Measurements from ENCODE around the gene HSF4.

The HSF4 gene

DNA sequence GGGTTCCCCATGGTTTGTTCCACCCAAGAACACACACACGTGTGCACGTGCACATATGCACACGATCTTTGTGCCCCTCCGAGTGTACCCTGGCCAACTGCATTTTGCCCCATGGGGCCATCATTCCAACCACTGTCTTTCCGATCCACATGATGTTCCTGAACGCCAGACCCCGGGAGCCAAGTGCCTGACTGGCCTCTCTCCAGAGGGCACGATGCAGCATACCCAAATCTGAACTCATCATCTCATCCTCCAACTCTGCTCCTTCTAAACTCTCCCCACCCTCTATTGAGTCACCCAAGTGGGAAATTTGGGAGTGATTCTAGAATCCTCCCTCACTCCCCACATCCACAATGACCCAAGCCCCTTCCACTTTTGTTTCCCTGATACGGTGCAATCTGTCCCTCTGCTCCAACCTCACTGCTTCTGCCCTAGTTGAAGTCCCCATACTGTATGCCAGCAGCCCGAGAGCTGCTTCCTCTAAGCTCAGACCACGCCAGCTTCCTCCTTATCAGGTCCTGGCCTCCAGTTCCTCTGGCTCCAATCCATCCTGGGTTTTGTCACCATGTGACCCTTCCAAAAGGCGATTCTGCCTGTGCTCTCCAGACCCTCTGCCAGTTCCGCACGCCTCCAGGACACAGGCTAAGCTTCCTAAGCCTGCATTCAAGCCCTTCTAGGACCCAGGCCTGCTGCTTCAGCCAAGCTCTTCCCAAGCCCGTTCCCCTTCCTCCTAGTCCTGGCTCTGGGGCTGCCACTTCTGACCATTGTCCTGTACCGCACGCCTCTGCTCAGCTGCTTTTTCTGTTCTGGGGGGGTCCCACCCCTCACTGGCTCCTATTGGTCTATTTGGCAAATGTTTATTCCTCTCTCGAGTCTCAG, 52.3 kb downstream of the HSF4 start:
- H3K36me3 ChIP-seq (ENCODE audit: low read length) = no peaks in the 10 kb centered on the region
- no peaks in the 10 kb centered on the region for H3F3A ChIP-seq (ENCODE audit: insufficient read depth)
- no peaks in the 10 kb centered on the region for H4K20me1 ChIP-seq (ENCODE audit: low read depth, low read length)
- H3K9me2 ChIP-seq (replicated peaks; ENCODE audit: insufficient read depth, low read length) = no peaks in the 10 kb centered on the region
- no peak overlapping the region for H3K4me3 ChIP-seq (ENCODE audit: insufficient read depth, low read length, poor library complexity, severe bottlenecking)
- TF ChIP-seq EZH2phosphoT487 (conservative IDR thresholded peaks at IDR 0.05; ENCODE audit: low read length) = no peak
- TF ChIP-seq, protein P1, sequence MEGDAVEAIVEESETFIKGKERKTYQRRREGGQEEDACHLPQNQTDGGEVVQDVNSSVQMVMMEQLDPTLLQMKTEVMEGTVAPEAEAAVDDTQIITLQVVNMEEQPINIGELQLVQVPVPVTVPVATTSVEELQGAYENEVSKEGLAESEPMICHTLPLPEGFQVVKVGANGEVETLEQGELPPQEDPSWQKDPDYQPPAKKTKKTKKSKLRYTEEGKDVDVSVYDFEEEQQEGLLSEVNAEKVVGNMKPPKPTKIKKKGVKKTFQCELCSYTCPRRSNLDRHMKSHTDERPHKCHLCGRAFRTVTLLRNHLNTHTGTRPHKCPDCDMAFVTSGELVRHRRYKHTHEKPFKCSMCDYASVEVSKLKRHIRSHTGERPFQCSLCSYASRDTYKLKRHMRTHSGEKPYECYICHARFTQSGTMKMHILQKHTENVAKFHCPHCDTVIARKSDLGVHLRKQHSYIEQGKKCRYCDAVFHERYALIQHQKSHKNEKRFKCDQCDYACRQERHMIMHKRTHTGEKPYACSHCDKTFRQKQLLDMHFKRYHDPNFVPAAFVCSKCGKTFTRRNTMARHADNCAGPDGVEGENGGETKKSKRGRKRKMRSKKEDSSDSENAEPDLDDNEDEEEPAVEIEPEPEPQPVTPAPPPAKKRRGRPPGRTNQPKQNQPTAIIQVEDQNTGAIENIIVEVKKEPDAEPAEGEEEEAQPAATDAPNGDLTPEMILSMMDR (IDR thresholded peaks at IDR 0.05; ENCODE audit: insufficient read depth, low read length, poor library complexity, severe bottlenecking) = no peak
- H3K79me2 ChIP-seq (ENCODE audit: insufficient read depth, low read length) = no peaks in the 10 kb centered on the region
- H2AFZ ChIP-seq (ENCODE audit: low read depth, low read length, severe bottlenecking) = no peak overlapping the region
- H3K9ac ChIP-seq (ENCODE audit: low read length) = no peak overlapping the region
- no peak overlapping the region for H3K27ac ChIP-seq (ENCODE audit: low read depth, low read length)
- no peaks in the 10 kb centered on the region for H3K9me3 ChIP-seq (ENCODE audit: insufficient read depth, low read length)
- no peak overlapping the region for H3K4me2 ChIP-seq (ENCODE audit: low read depth, low read length, poor library complexity, severe bottlenecking)
- H3K27me3 ChIP-seq (ENCODE audit: low read length) = no peaks in the 10 kb centered on the region

Measured in SU-DHL-6 (cell line).